HCT116 (cell line): ENCODE measurements around the gene CPN2. TPM values are rescaled to one million over a fixed set of nuclear protein-coding genes. Genes with fewer than 3 reads are reported as not detected.
A peak's percentile ranks its signal among the peaks of the same experiment; 100 is the strongest.

Source experiments
- ATAC-seq: fragments of 200-7000 bp; cut with Tn5 transposase; 2 replicates; pipeline ENCODE4 v1.9.1; 2020; ENCODE audit warnings: mild to moderate bottlenecking, moderate library complexity
- BruUV-seq: library from RNA; stranded (reverse); fragments of 400-500 nt; replicated peaks from 2 replicates; lab custom pipeline; 2021; lab: Mats Ljungman, UMichigan
- CTCF ChIA-PET: fragments of 300-600 bp; sonication (Branson Sonifier 250); formaldehyde crosslinking; loops from one replicate; lab custom pipeline; 2021; ENCODE audit warnings: antibody characterized with exemption; lab: Charles Lee
- POLR2A ChIA-PET: fragments of 300-600, 350-600 bp; sonication (Branson Sonifier 250); formaldehyde crosslinking; loops from one replicate; lab custom pipeline; 2021; ENCODE audit warnings: antibody characterized with exemption; lab: Charles Lee
- RAD21 ChIA-PET, 2 experiments: fragments of 300-600 bp; sonication (Branson Sonifier 250); formaldehyde crosslinking; loops; one replicate each; lab custom pipeline; 2023; ENCODE audit warnings: low total read pairs in 2 of 2; ENCODE audit not compliant: uncharacterized antibody in 2 of 2, unreplicated experiment in 2 of 2, low non-redundant PET in 1 of 2; lab: Charles Lee
- DNase-seq: peaks from one replicate; pipeline ENCODE4 v3.0.0-alpha.2; 2010; ENCODE audit warnings: low read depth, low spot score
- H2AFZ ChIP-seq: fragments of 200-600 bp; shearing (Covaris generic), sonication (generic); 2 replicates; pipeline ENCODE4 v1.6.1; 2017; ENCODE audit warnings: low read depth, mixed run types, mixed read lengths, antibody characterized with exemption, low read length; ENCODE audit not compliant: poor library complexity, severe bottlenecking
- H3K27ac ChIP-seq: 2 replicates; pipeline ENCODE4 v1.5.1; 2012; ENCODE audit warnings: low read depth, low read length
- H3K27me3 ChIP-seq: fragments of 200-600 bp; sonication (generic); 2 replicates; pipeline ENCODE4 v1.6.1; 2016; ENCODE audit warnings: mixed run types, low read length, mixed read lengths; ENCODE audit not compliant: insufficient read depth
- H3K36me3 ChIP-seq, 2 experiments: fragments of 200-500 bp in 1 of 2; fragments of 200-600 bp in 1 of 2; sonication (Bioruptor generic) in 1 of 2; sonication (generic) in 1 of 2; 2 replicates each; pipeline versions ENCODE4 v1.5.1 to v1.6.1; 2014 to 2016; ENCODE audit warnings: low read length in 2 of 2, inconsistent platforms in 1 of 2, mixed read lengths in 1 of 2, mixed run types in 1 of 2; ENCODE audit not compliant: insufficient read depth in 2 of 2, control insufficient read depth in 1 of 2
- H3K4me1 ChIP-seq, 2 experiments: fragments of 200-600 bp in 1 of 2; sonication (generic) in 1 of 2; 2 replicates each; pipeline versions ENCODE4 v1.5.1 to v1.6.1; 2012 to 2017; ENCODE audit warnings: low read length in 2 of 2, inconsistent platforms in 1 of 2, mild to moderate bottlenecking in 1 of 2, mixed read lengths in 1 of 2, mixed run types in 1 of 2, moderate library complexity in 1 of 2; ENCODE audit not compliant: insufficient read depth in 2 of 2, control insufficient read depth in 1 of 2
- H3K4me2 ChIP-seq: fragments of 200-600 bp; sonication (generic); 2 replicates; pipeline ENCODE4 v1.6.1; 2017; ENCODE audit warnings: mixed run types, low read length, mixed read lengths
- H3K4me3 ChIP-seq, 2 experiments: fragments of 200-600 bp in 1 of 2; sonication (generic) in 1 of 2; replicated peaks in 1 of 2; 2 replicates each; pipeline ENCODE4 v1.5.1; 2011 to 2016; ENCODE audit warnings: low read length in 2 of 2, control low read depth in 1 of 2, low read depth in 1 of 2, mild to moderate bottlenecking in 1 of 2, mixed read lengths in 1 of 2, mixed run types in 1 of 2
- H3K79me2 ChIP-seq: fragments of 200-600 bp; sonication (generic); 2 replicates; pipeline ENCODE4 v1.6.1; 2017; ENCODE audit warnings: mild to moderate bottlenecking, mixed run types, low read length, moderate library complexity, mixed read lengths; ENCODE audit not compliant: insufficient read depth
- H3K9ac ChIP-seq: fragments of 200-600 bp; sonication (generic); 2 replicates; pipeline ENCODE4 v1.6.1; 2016; ENCODE audit warnings: low read length, mixed read lengths
- H3K9me2 ChIP-seq: fragments of 200-600 bp; sonication (generic), shearing (Covaris generic); 2 replicates; pipeline ENCODE4 v1.6.1; 2017; ENCODE audit warnings: mixed run types, mild to moderate bottlenecking, moderate library complexity; ENCODE audit not compliant: insufficient read depth
- H3K9me3 ChIP-seq, 2 experiments: fragments of 200-500 bp in 1 of 2; fragments of 200-600 bp in 1 of 2; sonication (Bioruptor generic) in 1 of 2; sonication (generic) in 1 of 2; 2 replicates each; pipeline ENCODE4 v1.6.1; 2014 to 2017; ENCODE audit warnings: low read length in 2 of 2, mixed read lengths in 2 of 2, inconsistent platforms in 1 of 2, low read depth in 1 of 2, mild to moderate bottlenecking in 1 of 2, mixed run types in 1 of 2, moderate library complexity in 1 of 2; ENCODE audit not compliant: control insufficient read depth in 1 of 2, insufficient read depth in 1 of 2
- H4K20me1 ChIP-seq: fragments of 200-600 bp; sonication (generic), shearing (Covaris generic); 2 replicates; pipeline ENCODE4 v1.6.1; 2017; ENCODE audit warnings: mixed run types, mild to moderate bottlenecking, moderate library complexity; ENCODE audit not compliant: insufficient read depth
- CEBPB ChIP-seq: IDR thresholded peaks from 2 replicates; pipeline ENCODE4 v1.6.1; 2012; ENCODE audit warnings: low read depth
- EGR1 ChIP-seq: IDR thresholded peaks from 2 replicates; pipeline ENCODE4 v1.6.1; 2012; ENCODE audit warnings: low read depth
- ELF1 ChIP-seq: IDR thresholded peaks from 2 replicates; pipeline ENCODE4 v1.6.1; 2012; ENCODE audit warnings: low read depth, borderline replicate concordance
- EZH2 ChIP-seq: fragments of 200-600 bp; sonication (generic); IDR thresholded peaks from 2 replicates; pipeline ENCODE4 v1.6.1; 2017; ENCODE audit warnings: antibody characterized with exemption, mixed run types
- MAX ChIP-seq: IDR thresholded peaks from 2 replicates; pipeline ENCODE4 v1.6.1; 2012
- POLR2A ChIP-seq: IDR thresholded peaks from 2 replicates; pipeline ENCODE4 v1.7.0; 2011; ENCODE audit warnings: borderline replicate concordance; ENCODE audit not compliant: insufficient read depth, insufficient read length; ENCODE audit errors: extremely low read depth
- POLR2AphosphoS5 ChIP-seq: IDR thresholded peaks from 2 replicates; pipeline ENCODE4 v1.6.1; 2011; ENCODE audit warnings: mild to moderate bottlenecking, low read depth, low read length, moderate library complexity
- RAD21 ChIP-seq: IDR thresholded peaks from 2 replicates; pipeline ENCODE4 v1.6.1; 2012; ENCODE audit warnings: low read depth, mild to moderate bottlenecking
- REST ChIP-seq: IDR thresholded peaks from 2 replicates; pipeline ENCODE4 v1.6.1; 2012; ENCODE audit warnings: low read depth
- SIN3A ChIP-seq: IDR thresholded peaks from 2 replicates; pipeline ENCODE4 v1.6.1; 2012; ENCODE audit warnings: low read depth
- SP1 ChIP-seq: IDR thresholded peaks from 2 replicates; pipeline ENCODE4 v1.6.1; 2012; ENCODE audit warnings: low read depth
- SRF ChIP-seq: IDR thresholded peaks from 2 replicates; pipeline ENCODE4 v1.6.1; 2012; ENCODE audit warnings: low read depth
- TCF7L2 ChIP-seq: IDR thresholded peaks from 2 replicates; pipeline ENCODE4 v1.7.0; 2011; ENCODE audit warnings: borderline replicate concordance, inconsistent platforms; ENCODE audit not compliant: insufficient read depth, insufficient read length; ENCODE audit errors: extremely low read depth
- YY1 ChIP-seq: IDR thresholded peaks from 2 replicates; pipeline ENCODE4 v1.6.1; 2011; ENCODE audit warnings: low read length, low read depth, moderate library complexity, mild to moderate bottlenecking; ENCODE audit not compliant: insufficient replicate concordance; ENCODE audit errors: extremely low read depth
- ZBTB33 ChIP-seq: IDR thresholded peaks from 2 replicates; pipeline ENCODE4 v1.6.1; 2011; ENCODE audit warnings: mild to moderate bottlenecking, low read length, moderate library complexity; ENCODE audit not compliant: insufficient replicate concordance; ENCODE audit errors: extremely low read depth
- ZFX ChIP-seq: fragments of 450-650 bp; IDR thresholded peaks from 2 replicates; pipeline ENCODE4 v1.6.1; 2017
- intact Hi-C: fragments of 100-400 bp; cut with micrococcal nuclease; formaldehyde crosslinking; loops from 2 replicates; pipeline ENCODE4 v1.10.0; 2022
- total RNA-seq: library from RNA; stranded (reverse); gene quantifications from one replicate; pipeline ENCODE4 v1.2.1, GENCODE V29; 2021; ENCODE audit not compliant: unreplicated experiment

CPN2 gene
- total RNA-seq, 1 experiment from 2014 or later: not detected

DNA sequence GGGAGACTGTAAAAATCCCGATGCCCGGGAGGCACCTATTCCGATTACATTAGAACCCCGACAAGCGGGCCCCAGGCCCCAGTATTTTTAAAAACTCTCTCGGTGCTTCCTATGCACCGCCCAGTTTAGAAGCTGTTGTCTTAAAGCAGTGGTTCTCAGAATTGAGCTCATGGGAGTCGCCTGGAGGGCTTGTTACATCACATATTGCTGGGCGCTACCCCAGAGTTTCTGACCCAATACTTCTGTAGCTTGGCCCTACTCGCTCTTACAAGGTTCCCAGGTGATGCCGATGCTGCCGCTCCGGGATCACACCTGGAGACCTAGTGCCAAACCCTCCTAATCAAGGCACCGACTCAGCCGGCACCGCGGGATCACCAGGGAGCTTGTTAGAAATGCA lies 35.2 kb downstream of the CPN2 start:
- H3K4me1 ChIP-seq: peaks cover 31 to 68% of the 10 kb centered on the region in 2 experiments
- DNase-seq: no peak
- BruUV-seq: no TSS peak
- ChIA-PET RAD21 (interaction anchor here (0.9 to 3.8 kb wide), 12 partner anchors 42 to 537 kb away, joined by 3 to 30 read pairs (median 6); no protein-coding TSS in a partner anchor), CTCF (interaction anchor here (0.7 to 4.7 kb wide), 21 partner anchors 9 to 651 kb away, joined by 3 to 145 read pairs (median 5); partner anchors contain the start of gene HES1), POLR2A (interaction anchor here (1.3 to 2.1 kb wide), 5 partner anchors 45 to 535 kb away, joined by 4 to 12 read pairs (median 5); partner anchors contain the start of gene HES1)
- no peaks in the 10 kb centered on the region for H3K27me3 ChIP-seq
- H3K4me2 ChIP-seq: peak overlapping the region; percentile 80
- peaks cover 8% of the 10 kb centered on the region; the same call in 1 of the 2 replicates for H3K79me2 ChIP-seq
- H3K36me3 ChIP-seq: no peaks in the 10 kb centered on the region
- H3K9ac ChIP-seq: peak overlapping the region; percentile 60
- H3K27ac ChIP-seq: no peak overlapping the region
- H3K9me3 ChIP-seq: no peaks in the 10 kb centered on the region
- no peaks in the 10 kb centered on the region for H3K9me2 ChIP-seq
- TF ChIP-seq POLR2AphosphoS5 (no peak), POLR2A (no peak), TCF7L2 (no peak), EGR1 (no peak), ZFX (no peak), EZH2 (no peak), CEBPB (no peak), RAD21 (no peak), ELF1 (no peak), SIN3A (no peak), REST (no peak), MAX (no peak), ZBTB33 (no peak), SP1 (no peak), SRF (no peak), YY1 (no peak)
- H3K4me3 ChIP-seq: peak overlapping the region in 1 of 2 experiments; percentile 51; a peak in 2 of 4 replicates
- intact Hi-C loops: loop anchor here (1.0 to 5.0 kb wide), 8 partner anchors 147 to 724 kb away; partner anchors contain the start of gene OPA1
- peak; percentile 30 for ATAC-seq
- H4K20me1 ChIP-seq: no peaks in the 10 kb centered on the region
- no peak overlapping the region for H2AFZ ChIP-seq
